ENCODE results near the gene IRF4. TPM values are rescaled to one million over a fixed set of nuclear protein-coding genes. Genes with fewer than 3 reads are reported as not detected.

The IRF4 gene
- total RNA-seq, 1 experiment from 2014 or later: 0.72 TPM

- intact Hi-C loops (cut with micrococcal nuclease; ENCODE audit: unreplicated experiment): no loop called here
- in situ Hi-C loops (cut with HindIII; ENCODE audit: low pct_unique_long_range_greater_than_20kb, low sequenced_read_pairs): no loop called here
- Histone ChIP-seq H3K27me3 (ENCODE audit: control insufficient read depth, insufficient read depth, low read length) (peaks cover 9% of the 10 kb centered on the region; the same call in 1 of the 2 replicates), H3K4me3 (ENCODE audit: low read depth in 2 of 2, low read length in 2 of 2) (no peak overlapping the region), H3K4me1 (ENCODE audit: control insufficient read depth, insufficient read depth, low read length) (no peaks in the 10 kb centered on the region), H3K9me3 (ENCODE audit: control insufficient read depth, insufficient read depth, low read depth, low read length) (peaks cover 5% of the 10 kb centered on the region), H3K36me3 (ENCODE audit: control insufficient read depth, insufficient read depth, low read length) (no peaks in the 10 kb centered on the region), H3K27ac (ENCODE audit: low read length) (no peak overlapping the region)
- no peak for ATAC-seq
- DNase-seq (ENCODE audit: low read depth, low spot score): no peak
- POLR2A ChIA-PET: no interaction called here
- BruUV-seq (replicated peaks): no TSS peak
- CTCF ChIA-PET: no interaction called here
- TF ChIP-seq POLR2AphosphoS5 (IDR thresholded peaks at IDR 0.05; ENCODE audit: low read depth, low read length): no peak
- TF ChIP-seq TCF7L2 (IDR thresholded peaks at IDR 0.05; ENCODE audit: low read depth, low read length): no peak
- no peak for TF ChIP-seq SIN3A (IDR thresholded peaks at IDR 0.05; ENCODE audit: borderline replicate concordance, insufficient read depth, low read depth, low read length)
- no peak for TF ChIP-seq REST (IDR thresholded peaks at IDR 0.05; ENCODE audit: insufficient read depth in 1 of 2, low read depth in 2 of 2, low read length in 1 of 2)
- TF ChIP-seq CTCF (IDR thresholded peaks at IDR 0.05): no peak
Observed at GRCh38 chr6:363291-363690, 28.3 kb upstream of the IRF4 start.

GRCh38 chr6:363909-364308, 27.6 kb upstream of the IRF4 start:
- intact Hi-C loops (cut with micrococcal nuclease; ENCODE audit: unreplicated experiment): no loop called here
- peaks cover 9% of the 10 kb centered on the region; the same call in 1 of the 2 replicates for H3K27me3 ChIP-seq (ENCODE audit: control insufficient read depth, insufficient read depth, low read length)
- H3K27ac ChIP-seq (ENCODE audit: low read length): no peak overlapping the region
- no peaks in the 10 kb centered on the region for H3K36me3 ChIP-seq (ENCODE audit: control insufficient read depth, insufficient read depth, low read length)
- ChIA-PET CTCF (interaction anchor here (0.7 kb wide), 2 partner anchors 37 to 175 kb away, joined by 7 to 13 read pairs; no protein-coding TSS in a partner anchor), POLR2A (no interaction called here)
- H3K4me1 ChIP-seq (ENCODE audit: control insufficient read depth, insufficient read depth, low read length): no peaks in the 10 kb centered on the region
- TF ChIP-seq SIN3A (IDR thresholded peaks at IDR 0.05; ENCODE audit: borderline replicate concordance, insufficient read depth, low read depth, low read length) (no peak), TCF7L2 (IDR thresholded peaks at IDR 0.05; ENCODE audit: low read depth, low read length) (no peak), CTCF (IDR thresholded peaks at IDR 0.05) (no peak), REST (IDR thresholded peaks at IDR 0.05; ENCODE audit: insufficient read depth in 1 of 2, low read depth in 2 of 2, low read length in 1 of 2) (no peak), POLR2AphosphoS5 (IDR thresholded peaks at IDR 0.05; ENCODE audit: low read depth, low read length) (no peak)
- DNase-seq (ENCODE audit: low read depth, low spot score): no peak
- H3K4me3 ChIP-seq (ENCODE audit: low read depth in 2 of 2, low read length in 2 of 2): no peak overlapping the region
- H3K9me3 ChIP-seq (ENCODE audit: control insufficient read depth, insufficient read depth, low read depth, low read length): peaks cover 5% of the 10 kb centered on the region
- in situ Hi-C loops (cut with HindIII; ENCODE audit: low pct_unique_long_range_greater_than_20kb, low sequenced_read_pairs): no loop called here
- BruUV-seq (replicated peaks): no TSS peak
- ATAC-seq: no peak

Measured in Panc1 (cell line).